Activated CD4-positive, alpha-beta T cell treated with anti-CD3 and anti-CD28 coated beads for 48 hours (primary cell): ENCODE measurements around the gene MYH11.
"Not testable (repeated sequence)": the region's sequence is repeated elsewhere in the genome, so short reads cannot be mapped to it uniquely, and the experiment has no call there.

Experiments used
- DNase-seq: peaks from one replicate; pipeline ENCODE4 v3.0.0-alpha.2; 2020

MYH11 gene

GRCh38 chr16:15836965-15837611, 19.7 kb downstream of the MYH11 start:
- no peak for DNase-seq

DNA sequence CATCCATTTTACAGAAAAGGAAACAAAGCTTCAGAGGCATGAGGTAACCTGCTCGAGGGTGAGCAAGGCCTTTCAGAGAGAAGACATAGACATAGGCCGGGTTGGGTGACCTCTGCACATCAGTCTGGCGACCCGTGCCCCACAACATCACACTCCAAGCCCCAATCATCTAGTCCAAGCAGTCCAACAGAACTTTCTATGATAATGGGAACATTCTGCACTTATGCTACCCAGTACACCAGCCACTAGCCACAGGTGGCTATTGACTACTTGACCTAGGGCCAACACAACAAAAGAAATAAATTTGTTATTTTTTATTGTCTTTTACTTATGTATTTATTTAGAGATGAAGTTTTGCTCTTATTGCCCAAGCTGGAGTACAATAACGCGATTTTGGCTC, 20.8 kb downstream of the MYH11 start:
- DNase-seq = no peak

- DNase-seq = no peak
Observed at GRCh38 chr16:15835136-15835878, 21.5 kb downstream of the MYH11 start.

GRCh38 chr16:15834502-15834901, 22.3 kb downstream of the MYH11 start:
- no peak for DNase-seq

- DNase-seq = no peak
Observed at GRCh38 chr16:15833541-15833940, 23.3 kb downstream of the MYH11 start.

GRCh38 chr16:15832241-15832640, 24.6 kb downstream of the MYH11 start:
- DNase-seq = no peak

- no peak for DNase-seq
Observed at GRCh38 chr16:15830832-15831451, 25.9 kb downstream of the MYH11 start.

- no peak for DNase-seq
Observed at GRCh38 chr16:15829460-15829859, 27.4 kb downstream of the MYH11 start.

DNA sequence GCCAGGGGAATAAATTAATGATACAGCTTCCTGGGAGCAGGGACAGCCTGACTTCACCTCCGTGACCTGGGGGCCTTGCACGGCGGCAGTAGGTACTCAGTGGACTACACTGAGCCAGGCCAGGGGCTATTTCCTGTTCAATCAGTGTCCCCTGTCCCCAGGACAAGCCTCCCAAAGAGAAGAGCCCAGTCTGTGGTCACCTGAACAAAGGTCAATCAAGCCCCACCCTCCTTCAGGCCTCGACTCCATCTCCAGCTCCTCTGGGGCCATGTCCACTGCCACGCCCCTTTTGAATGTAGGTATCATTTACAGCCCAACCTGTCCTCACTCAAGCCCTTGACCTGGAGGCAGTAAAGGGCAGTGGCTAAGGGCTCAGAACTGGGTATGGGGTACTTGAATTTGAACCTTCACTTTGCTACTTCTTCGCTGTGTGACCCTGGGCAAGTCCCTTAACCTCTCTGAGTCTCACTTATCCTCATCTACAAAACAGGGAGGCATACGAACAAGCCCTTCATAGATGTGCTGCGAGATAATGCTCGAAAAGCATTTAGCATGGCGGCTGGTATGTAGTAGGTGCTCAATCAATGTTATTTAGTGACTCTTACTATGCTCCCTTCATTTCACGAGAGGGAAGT, 29.0 kb downstream of the MYH11 start:
- DNase-seq = no peak

DNA sequence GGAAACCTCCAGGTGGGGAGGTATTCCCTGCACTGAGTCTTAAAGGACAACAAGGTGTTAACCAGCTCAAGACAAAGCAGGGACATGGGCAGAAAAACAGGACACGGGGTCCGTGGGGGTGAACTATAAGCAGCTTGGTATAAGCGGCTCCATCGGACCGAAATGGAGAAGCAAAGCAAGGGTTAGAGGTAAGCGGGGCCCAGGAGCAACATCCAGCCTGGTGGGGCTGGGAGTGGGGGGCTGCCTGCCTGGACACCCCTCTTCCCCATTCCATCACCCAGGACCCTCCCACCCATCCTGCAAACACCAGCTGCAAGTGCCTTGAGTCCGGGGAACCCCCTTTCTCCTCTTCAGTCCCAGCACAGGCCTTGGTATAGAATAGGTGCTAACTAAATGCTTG, 29.5 kb downstream of the MYH11 start:
- DNase-seq = no peak

GRCh38 chr16:15825750-15826305, 31.0 kb downstream of the MYH11 start:
- no peak for DNase-seq

DNA sequence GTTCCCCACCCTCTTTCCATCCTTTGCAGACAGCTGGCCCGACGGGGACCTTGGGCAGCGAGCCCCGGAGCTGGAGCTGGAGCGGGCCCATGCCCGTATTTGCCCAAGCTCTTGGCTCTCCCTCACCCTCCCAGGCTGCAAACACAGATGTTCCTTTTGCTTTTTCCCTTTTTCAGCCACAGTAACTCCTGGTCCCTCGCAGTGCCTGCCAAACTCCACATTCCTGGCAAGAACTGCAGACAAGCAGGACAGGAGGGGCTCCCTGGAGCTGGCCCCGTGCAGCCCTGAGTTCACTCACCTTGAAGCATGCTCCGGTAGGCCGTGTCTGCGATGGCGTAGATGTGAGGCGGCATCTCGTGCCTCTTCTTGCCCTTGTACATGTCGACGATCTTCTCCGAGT, 33.9 kb downstream of the MYH11 start:
- no peak for DNase-seq

DNA sequence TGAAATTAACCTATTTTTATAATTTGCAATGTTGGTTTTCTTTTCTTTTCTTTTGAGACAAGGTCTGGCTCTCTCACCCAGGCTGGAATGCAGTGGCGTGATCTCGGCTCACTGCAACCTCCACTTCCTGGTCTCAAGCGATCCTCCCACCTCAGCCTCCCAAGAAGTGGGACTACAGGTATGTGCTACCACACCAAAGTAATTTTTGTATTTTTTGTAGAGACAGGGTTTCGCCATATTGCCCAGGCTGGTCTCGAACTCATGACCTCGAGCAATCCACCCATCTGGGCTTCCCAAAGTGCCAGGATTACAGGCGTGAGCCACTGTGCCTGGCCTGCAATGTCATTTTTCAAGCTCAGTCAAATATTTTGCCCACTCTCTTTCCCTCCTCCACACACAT, 36.0 kb downstream of the MYH11 start:
- DNase-seq = no peak

DNA sequence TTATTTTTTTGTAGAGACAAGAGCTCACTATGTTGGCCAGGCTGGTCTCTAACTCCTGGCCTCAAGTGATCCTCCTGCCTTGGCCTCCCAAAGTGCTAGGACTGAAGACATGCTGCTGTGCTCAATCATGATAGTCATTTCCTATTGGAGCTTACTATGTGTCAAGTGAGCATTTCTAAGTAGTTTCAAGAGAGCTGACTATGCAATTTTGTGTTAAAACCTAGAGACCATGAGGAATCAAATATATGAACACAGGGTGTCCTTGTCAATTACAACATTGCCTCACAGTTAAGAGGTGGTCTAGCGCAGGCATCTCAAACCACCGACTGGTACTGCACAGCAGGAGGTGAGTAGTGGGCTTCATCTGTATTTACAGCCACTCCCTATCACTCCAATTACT, 37.8 kb downstream of the MYH11 start:
- no peak for DNase-seq

GRCh38 chr16:15817446-15817845, 39.4 kb downstream of the MYH11 start:
- DNase-seq = no peak

- no peak for DNase-seq
Observed at GRCh38 chr16:15816228-15816627, 40.6 kb downstream of the MYH11 start.

- DNase-seq = not testable (repeated sequence)
Observed at GRCh38 chr16:15812401-15812750, 44.5 kb downstream of the MYH11 start.

GRCh38 chr16:15811481-15812400, 45.1 kb downstream of the MYH11 start:
- no peak for DNase-seq

DNA sequence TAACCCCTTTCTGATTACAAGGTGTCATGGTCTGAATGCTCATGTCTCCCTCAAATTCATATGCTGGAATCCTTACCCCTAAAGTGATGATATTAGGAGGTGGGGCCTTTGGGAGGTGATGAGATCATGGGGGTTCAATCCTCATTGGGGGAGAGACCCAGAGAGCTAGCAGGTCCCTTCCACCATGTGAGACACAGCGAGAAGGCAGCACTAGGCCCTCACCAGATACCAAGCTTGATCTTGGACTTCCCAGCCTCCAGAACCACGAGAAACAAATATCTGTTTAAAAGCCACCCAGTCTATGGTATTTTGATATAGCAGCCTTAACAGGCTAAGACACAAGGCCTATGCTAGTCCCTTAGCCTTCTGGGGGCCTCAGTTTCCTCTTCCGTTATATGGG, 45.9 kb downstream of the MYH11 start:
- no peak for DNase-seq

DNA sequence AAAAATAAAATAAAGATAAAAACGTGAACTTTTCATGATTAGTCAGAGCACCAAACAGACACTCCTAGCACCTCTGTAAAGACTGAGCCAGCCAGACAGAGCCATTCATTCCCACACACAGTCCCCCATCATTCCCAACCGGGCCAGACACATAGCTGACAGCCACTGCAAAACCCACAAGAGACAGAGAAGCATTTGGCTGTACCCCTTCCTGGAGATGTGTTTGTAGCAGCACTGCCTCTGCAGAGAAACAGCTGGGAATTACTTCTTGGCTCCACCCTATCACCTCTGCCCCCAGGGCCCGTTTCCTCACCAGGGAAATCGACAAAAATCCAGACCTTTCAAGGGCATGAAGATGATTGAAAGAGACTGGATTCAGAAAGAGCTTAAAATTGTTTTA, 46.4 kb downstream of the MYH11 start:
- no peak for DNase-seq

- not testable (repeated sequence) for DNase-seq
Observed at GRCh38 chr16:15809297-15809696, 47.5 kb downstream of the MYH11 start.

- no peak for DNase-seq
Observed at GRCh38 chr16:15808071-15808470, 48.8 kb downstream of the MYH11 start.
